Loucy (cell line): ENCODE data around the gene HUWE1.

Experiments used
- H2AFZ ChIP-seq: fragments of 200-600 bp; sonication (generic); 2 replicates; pipeline ENCODE4 v1.6.0; 2016; ENCODE audit warnings: antibody characterized with exemption, mild to moderate bottlenecking, low read length, moderate library complexity
- H3F3A ChIP-seq: fragments of 200-600 bp; 2 replicates; pipeline ENCODE4 v1.6.0; 2016; ENCODE audit warnings: antibody characterized with exemption, low read depth, mild to moderate bottlenecking
- H3K27me3 ChIP-seq: fragments of 200-600 bp; sonication (generic); 2 replicates; pipeline ENCODE4 v1.6.1; 2014; ENCODE audit warnings: low read length, mild to moderate bottlenecking; ENCODE audit not compliant: insufficient read depth, poor library complexity, severe bottlenecking
- H3K36me3 ChIP-seq: fragments of 200-600 bp; sonication (generic); 2 replicates; pipeline ENCODE4 v1.6.1; 2016; ENCODE audit warnings: low read length; ENCODE audit not compliant: insufficient read depth
- H3K4me1 ChIP-seq: fragments of 200-600 bp; sonication (generic); 2 replicates; pipeline ENCODE4 v1.5.1; 2014; ENCODE audit warnings: low read length, mild to moderate bottlenecking; ENCODE audit not compliant: insufficient read depth, poor library complexity, severe bottlenecking
- H3K4me2 ChIP-seq: fragments of 200-600 bp; sonication (generic); 2 replicates; pipeline ENCODE4 v1.6.0; 2014; ENCODE audit warnings: antibody characterized with exemption, low read length, low read depth, mild to moderate bottlenecking; ENCODE audit not compliant: poor library complexity, severe bottlenecking
- H3K4me3 ChIP-seq: fragments of 200-600 bp; sonication (generic); 2 replicates; pipeline ENCODE4 v1.5.1; 2014; ENCODE audit warnings: low read length, mild to moderate bottlenecking, mixed read lengths; ENCODE audit not compliant: poor library complexity, severe bottlenecking
- H3K79me2 ChIP-seq: fragments of 200-600 bp; sonication (generic); 2 replicates; pipeline ENCODE4 v1.6.1; 2014; ENCODE audit warnings: low read length; ENCODE audit not compliant: insufficient read depth
- H3K9ac ChIP-seq: fragments of 200-600 bp; sonication (generic); 2 replicates; pipeline ENCODE4 v1.6.0; 2014; ENCODE audit warnings: mild to moderate bottlenecking, low read depth, low read length, moderate library complexity; ENCODE audit not compliant: poor library complexity, severe bottlenecking
- H3K9me2 ChIP-seq: fragments of 200-600 bp; sonication (generic); replicated peaks from 2 replicates; pipeline ENCODE4 v1.6.1; 2016; ENCODE audit warnings: low read depth, low read length, mixed read lengths
- H3K9me3 ChIP-seq: fragments of 200-600 bp; sonication (generic); 2 replicates; pipeline ENCODE4 v1.6.1; 2014; ENCODE audit warnings: mild to moderate bottlenecking, antibody characterized with exemption, low read length, low read depth; ENCODE audit not compliant: insufficient read depth
- H4K20me1 ChIP-seq: fragments of 200-600 bp; sonication (generic); 2 replicates; pipeline ENCODE4 v1.6.0; 2014; ENCODE audit warnings: antibody characterized with exemption, low read length, mild to moderate bottlenecking; ENCODE audit not compliant: insufficient read depth, poor library complexity, severe bottlenecking
- EZH2phosphoT487 ChIP-seq: fragments of 200-600 bp; IDR thresholded peaks from 2 replicates; pipeline ENCODE4 v1.6.1; 2018; ENCODE audit warnings: antibody characterized with exemption, mild to moderate bottlenecking, moderate library complexity, borderline replicate concordance
- TF ChIP-seq, protein P1 (sequence below): fragments of 200-600 bp; sonication (generic); conservative IDR thresholded peaks from 2 replicates; pipeline ENCODE4 v1.5.1; 2014; ENCODE audit warnings: mild to moderate bottlenecking, antibody characterized with exemption, low read length

HUWE1 gene

DNA sequence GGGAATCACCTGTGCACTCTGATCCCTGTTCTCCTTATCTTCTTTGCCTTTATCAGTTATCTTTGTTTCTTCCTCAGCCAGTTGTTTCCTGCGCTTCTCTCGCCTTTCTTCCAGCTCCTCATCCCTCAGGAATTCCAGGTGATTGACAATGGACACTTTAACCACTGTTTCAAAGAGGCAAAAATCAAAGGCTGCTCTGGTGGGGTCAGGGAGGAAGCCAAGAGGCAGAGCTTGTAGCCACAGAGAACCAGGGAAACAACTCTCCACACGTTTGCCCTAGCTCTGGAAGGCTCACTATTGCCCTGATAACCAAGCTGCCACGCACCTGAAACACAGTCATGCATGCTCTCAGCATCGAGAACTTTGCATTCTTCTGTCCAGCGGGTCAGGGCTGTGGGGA, 127.9 kb downstream of the HUWE1 start:
- Histone ChIP-seq H3K4me1 (no peaks in the 10 kb centered on the region), H3K4me3 (no peak overlapping the region), H3K4me2 (no peak overlapping the region), H3K36me3 (peaks cover 94% of the 10 kb centered on the region; the same call in 1 of the 2 replicates), H3F3A (no peaks in the 10 kb centered on the region), H4K20me1 (no peaks in the 10 kb centered on the region), H2AFZ (no peak overlapping the region), H3K9me3 (no peaks in the 10 kb centered on the region), H3K9ac (no peak overlapping the region), H3K9me2 (no peaks in the 10 kb centered on the region), H3K79me2 (no peaks in the 10 kb centered on the region), H3K27me3 (no peaks in the 10 kb centered on the region)
- TF ChIP-seq EZH2phosphoT487: no peak
- TF ChIP-seq, protein P1, sequence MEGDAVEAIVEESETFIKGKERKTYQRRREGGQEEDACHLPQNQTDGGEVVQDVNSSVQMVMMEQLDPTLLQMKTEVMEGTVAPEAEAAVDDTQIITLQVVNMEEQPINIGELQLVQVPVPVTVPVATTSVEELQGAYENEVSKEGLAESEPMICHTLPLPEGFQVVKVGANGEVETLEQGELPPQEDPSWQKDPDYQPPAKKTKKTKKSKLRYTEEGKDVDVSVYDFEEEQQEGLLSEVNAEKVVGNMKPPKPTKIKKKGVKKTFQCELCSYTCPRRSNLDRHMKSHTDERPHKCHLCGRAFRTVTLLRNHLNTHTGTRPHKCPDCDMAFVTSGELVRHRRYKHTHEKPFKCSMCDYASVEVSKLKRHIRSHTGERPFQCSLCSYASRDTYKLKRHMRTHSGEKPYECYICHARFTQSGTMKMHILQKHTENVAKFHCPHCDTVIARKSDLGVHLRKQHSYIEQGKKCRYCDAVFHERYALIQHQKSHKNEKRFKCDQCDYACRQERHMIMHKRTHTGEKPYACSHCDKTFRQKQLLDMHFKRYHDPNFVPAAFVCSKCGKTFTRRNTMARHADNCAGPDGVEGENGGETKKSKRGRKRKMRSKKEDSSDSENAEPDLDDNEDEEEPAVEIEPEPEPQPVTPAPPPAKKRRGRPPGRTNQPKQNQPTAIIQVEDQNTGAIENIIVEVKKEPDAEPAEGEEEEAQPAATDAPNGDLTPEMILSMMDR: no peak

DNA sequence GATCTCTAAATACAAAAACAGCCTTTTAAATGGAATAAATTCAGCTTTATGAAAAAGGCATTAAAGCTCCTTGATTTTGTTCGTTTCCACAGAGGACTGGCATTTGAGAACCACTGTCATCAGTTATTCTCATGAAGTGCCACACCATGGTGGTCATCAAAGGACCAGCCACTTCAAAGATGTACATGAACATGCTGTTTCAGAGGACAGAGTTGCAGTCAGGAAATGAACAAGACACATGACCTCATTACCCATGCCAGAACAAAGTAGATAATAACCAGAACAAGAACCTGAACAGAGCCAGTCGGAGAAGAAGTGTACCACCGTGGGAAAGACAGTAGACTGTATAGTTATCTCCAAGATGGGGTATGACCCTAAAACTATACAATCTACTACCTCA, 129.7 kb downstream of the HUWE1 start:
- Histone ChIP-seq H4K20me1 (no peaks in the 10 kb centered on the region), H3K27me3 (no peaks in the 10 kb centered on the region), H3K9me3 (no peaks in the 10 kb centered on the region), H3K4me3 (no peak overlapping the region), H3K4me2 (no peak overlapping the region), H3K79me2 (no peaks in the 10 kb centered on the region), H2AFZ (no peak overlapping the region), H3F3A (no peaks in the 10 kb centered on the region), H3K9ac (no peak overlapping the region), H3K4me1 (no peaks in the 10 kb centered on the region), H3K9me2 (no peaks in the 10 kb centered on the region), H3K36me3 (peaks cover 86% of the 10 kb centered on the region; the same call in 1 of the 2 replicates)
- TF ChIP-seq EZH2phosphoT487: no peak
- TF ChIP-seq, protein P1: no peak

DNA sequence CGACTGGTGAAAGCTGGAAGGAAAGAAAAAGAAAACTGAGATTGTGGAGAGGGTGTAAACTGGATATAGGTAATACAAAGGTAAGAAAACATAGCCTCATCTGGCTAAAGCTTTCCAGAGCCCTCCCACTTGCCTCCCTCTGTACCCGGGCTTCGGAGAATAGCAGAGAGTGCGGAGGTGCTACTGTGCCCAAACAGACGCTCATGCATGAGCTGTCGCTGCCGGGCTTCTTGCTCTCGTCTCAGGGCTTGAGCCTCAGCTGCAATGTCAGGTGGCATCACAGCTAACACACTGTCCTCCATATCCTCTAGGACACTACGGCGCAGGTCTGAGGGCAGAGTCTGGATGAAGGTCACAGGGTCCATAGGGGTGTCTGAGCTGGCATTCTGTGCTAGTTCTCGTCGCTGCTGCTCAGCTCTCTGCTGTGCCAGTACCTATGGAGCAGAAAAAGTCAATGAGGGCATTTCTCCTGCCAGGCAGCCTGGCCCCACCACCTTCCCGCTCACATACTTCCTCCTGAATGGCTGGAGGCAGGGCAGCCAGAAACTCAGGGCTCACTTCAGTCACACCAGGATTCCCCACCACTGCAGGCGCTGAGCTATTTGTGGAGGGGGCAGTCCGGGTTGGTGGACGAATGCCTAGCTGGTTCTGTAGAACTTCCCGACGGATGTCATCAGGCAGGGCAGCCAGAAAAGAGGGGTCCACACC, 135.6 kb downstream of the HUWE1 start:
- H4K20me1 ChIP-seq: no peaks in the 10 kb centered on the region
- no peaks in the 10 kb centered on the region for H3K9me3 ChIP-seq
- no peaks in the 10 kb centered on the region for H3K9me2 ChIP-seq
- H2AFZ ChIP-seq: no peak overlapping the region
- no peak overlapping the region for H3K4me3 ChIP-seq
- H3K4me1 ChIP-seq: no peaks in the 10 kb centered on the region
- H3F3A ChIP-seq: no peaks in the 10 kb centered on the region
- TF ChIP-seq, protein P1: no peak
- no peak for TF ChIP-seq EZH2phosphoT487
- no peak overlapping the region for H3K9ac ChIP-seq
- H3K79me2 ChIP-seq: no peaks in the 10 kb centered on the region
- peaks cover 87% of the 10 kb centered on the region; the same call in 1 of the 2 replicates for H3K36me3 ChIP-seq
- no peak overlapping the region for H3K4me2 ChIP-seq
- no peaks in the 10 kb centered on the region for H3K27me3 ChIP-seq
